ENCODE results near the gene ZBTB34.

DNA sequence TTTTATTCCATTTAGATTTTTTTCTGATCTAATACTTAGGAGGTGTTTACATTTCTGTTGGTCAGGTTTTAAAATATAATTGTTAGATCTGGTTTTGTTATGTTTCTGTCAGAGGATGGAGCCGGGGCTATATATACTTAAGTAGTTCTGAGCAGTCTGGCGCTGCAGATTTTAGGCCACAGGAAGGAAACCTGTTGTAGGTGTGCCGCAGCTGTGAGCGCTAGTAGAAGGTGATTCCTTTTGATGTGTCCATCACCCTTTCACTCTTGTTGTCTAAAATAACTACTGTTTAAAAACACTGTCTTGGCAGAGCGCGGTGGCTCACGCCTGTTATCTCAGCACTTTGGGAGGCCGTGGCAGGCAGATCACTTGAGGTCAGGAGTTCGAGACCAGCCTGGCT, 17.0 kb downstream of the ZBTB34 start:
- no peak for TF ChIP-seq ZNF548 (tag by site-specific recombination; IDR thresholded peaks at IDR 0.05)
- TF ChIP-seq, protein P1, sequence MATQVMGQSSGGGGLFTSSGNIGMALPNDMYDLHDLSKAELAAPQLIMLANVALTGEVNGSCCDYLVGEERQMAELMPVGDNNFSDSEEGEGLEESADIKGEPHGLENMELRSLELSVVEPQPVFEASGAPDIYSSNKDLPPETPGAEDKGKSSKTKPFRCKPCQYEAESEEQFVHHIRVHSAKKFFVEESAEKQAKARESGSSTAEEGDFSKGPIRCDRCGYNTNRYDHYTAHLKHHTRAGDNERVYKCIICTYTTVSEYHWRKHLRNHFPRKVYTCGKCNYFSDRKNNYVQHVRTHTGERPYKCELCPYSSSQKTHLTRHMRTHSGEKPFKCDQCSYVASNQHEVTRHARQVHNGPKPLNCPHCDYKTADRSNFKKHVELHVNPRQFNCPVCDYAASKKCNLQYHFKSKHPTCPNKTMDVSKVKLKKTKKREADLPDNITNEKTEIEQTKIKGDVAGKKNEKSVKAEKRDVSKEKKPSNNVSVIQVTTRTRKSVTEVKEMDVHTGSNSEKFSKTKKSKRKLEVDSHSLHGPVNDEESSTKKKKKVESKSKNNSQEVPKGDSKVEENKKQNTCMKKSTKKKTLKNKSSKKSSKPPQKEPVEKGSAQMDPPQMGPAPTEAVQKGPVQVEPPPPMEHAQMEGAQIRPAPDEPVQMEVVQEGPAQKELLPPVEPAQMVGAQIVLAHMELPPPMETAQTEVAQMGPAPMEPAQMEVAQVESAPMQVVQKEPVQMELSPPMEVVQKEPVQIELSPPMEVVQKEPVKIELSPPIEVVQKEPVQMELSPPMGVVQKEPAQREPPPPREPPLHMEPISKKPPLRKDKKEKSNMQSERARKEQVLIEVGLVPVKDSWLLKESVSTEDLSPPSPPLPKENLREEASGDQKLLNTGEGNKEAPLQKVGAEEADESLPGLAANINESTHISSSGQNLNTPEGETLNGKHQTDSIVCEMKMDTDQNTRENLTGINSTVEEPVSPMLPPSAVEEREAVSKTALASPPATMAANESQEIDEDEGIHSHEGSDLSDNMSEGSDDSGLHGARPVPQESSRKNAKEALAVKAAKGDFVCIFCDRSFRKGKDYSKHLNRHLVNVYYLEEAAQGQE (tag by site-specific recombination; IDR thresholded peaks at IDR 0.05) = no peak
- TF ChIP-seq ZNF449 (tag by site-specific recombination; IDR thresholded peaks at IDR 0.05) = no peak
- TF ChIP-seq CTCF (tag by site-specific recombination; IDR thresholded peaks at IDR 0.05) = no peak
- no peak for TF ChIP-seq ZNF274 (IDR thresholded peaks at IDR 0.05; ENCODE audit: low read length)
- TF ChIP-seq ZNF274 (tag by site-specific recombination; IDR thresholded peaks at IDR 0.05; ENCODE audit: borderline replicate concordance) = no peak
- no peak for TF ChIP-seq ZNF19 (tag by site-specific recombination; IDR thresholded peaks at IDR 0.05; ENCODE audit: low read depth)
- TF ChIP-seq ATF2 (tag by site-specific recombination; IDR thresholded peaks at IDR 0.05; ENCODE audit: low read depth) = no peak
- no peak for TF ChIP-seq MEIS1 (CRISPR knock-in tag; IDR thresholded peaks at IDR 0.05; ENCODE audit: borderline replicate concordance)

Data from HEK293 (cell line).